GM12801 (cell line): ENCODE measurements around the gene KPNA5.

Source experiments
- CTCF ChIP-seq: IDR thresholded peaks from one replicate; pipeline ENCODE4 v1.5.1; 2011; ENCODE audit warnings: control low read depth; ENCODE audit not compliant: insufficient read length; ENCODE audit errors: extremely low read depth

Gene KPNA5

GRCh38 chr6:116685437-116685993, 4.5 kb downstream of the KPNA5 start:
- no peak for TF ChIP-seq CTCF

DNA sequence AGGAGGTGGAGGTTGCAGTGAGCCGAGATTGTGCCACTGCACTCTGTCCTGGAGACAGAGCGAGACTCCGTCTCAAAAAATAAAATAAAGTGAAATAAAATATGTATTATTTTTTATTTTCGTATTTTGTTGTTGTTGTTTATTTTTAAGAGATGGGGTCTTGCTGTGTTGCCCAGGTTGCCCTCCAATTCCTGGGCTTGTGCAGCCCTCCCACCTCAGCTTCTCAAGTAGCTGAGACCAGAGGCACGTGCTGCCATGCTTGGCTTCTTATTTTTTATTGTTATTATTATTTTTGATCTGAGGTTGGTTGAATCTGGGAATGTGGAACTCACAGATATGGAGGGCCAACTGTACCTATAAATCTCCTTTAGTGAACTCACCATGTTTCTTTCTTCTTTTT, 10.1 kb downstream of the KPNA5 start:
- no peak for TF ChIP-seq CTCF

DNA sequence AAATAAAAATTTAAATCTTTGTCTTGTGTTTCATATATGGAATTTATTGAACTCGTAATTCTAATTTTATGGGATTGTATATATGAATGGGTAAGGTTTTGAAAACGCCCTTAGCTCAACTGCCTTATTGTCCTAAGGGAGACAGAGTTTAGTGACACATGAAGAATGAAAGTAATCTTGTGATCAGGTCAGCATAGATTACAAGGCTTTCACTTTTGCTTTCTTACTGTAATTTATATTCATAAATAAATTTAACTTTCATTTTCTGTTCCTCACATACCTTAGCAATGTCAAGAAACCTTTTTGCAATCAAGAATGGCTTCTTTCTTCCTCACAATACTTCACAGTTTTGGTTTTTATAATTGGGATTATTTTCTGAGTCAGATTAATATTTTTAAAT, 14.4 kb downstream of the KPNA5 start:
- no peak for TF ChIP-seq CTCF

GRCh38 chr6:116697480-116697879, 16.5 kb downstream of the KPNA5 start:
- TF ChIP-seq CTCF = no peak

GRCh38 chr6:116705917-116706316, 24.9 kb downstream of the KPNA5 start:
- TF ChIP-seq CTCF = no peak

GRCh38 chr6:116714296-116714695, 33.3 kb downstream of the KPNA5 start:
- no peak for TF ChIP-seq CTCF

- no peak for TF ChIP-seq CTCF
Observed at GRCh38 chr6:116714761-116715160, 33.8 kb downstream of the KPNA5 start.

DNA sequence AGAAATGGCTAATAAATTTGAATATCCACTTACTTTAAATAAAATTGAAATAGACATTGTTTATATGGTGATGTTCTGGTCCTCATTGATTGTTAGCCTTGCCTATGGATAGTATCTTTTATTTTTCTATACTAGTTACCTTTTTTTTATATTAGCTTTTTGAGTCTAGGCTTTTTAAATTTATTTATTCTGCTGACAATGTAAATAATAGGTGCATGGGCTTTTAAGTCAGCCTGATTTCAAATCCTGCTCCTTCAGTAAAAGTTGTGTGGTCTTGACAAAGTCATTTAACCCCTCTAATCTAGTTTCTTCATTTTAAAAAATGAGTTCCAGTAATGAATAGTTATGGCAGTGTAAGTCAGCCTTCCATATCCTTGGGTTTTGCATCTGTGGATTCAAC, 45.9 kb downstream of the KPNA5 start:
- TF ChIP-seq CTCF = no peak
